ENCODE results near the gene F11. TPM values are rescaled to one million over a fixed set of nuclear protein-coding genes. Genes with fewer than 3 reads are reported as not detected.

The F11 gene
- total RNA-seq, 1 experiment from 2014 or later, result 1.6 TPM

DNA sequence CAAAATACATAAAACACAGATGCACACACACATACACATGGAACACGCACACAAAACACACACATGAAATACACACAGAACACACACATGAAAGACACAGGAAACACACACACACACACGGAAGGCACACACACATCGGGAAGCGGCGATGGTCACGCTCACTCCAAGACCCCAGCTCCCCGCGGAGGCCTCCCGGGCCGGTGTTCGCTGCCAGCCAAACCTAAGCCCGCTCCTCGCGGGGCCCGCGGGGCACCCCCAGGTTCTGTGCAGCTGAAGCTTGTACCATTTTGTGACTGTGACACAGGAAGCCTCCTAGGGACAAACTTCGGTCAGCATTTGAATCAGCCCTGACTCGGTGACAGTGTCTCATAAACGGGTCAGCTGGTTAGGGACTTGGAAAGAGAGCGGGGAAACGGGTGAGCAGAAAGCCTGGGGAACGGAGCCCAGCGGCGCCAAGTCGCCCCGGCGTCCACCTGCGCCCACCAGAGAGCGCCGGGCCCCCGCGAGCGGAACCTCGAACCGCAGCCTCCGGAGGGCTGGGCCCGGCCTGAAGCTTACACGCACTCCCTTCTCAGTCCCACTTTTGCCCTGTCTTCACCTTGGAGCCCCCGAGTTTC is 32.1 kb downstream of the F11 start (continued):
- TF ChIP-seq, protein P1, sequence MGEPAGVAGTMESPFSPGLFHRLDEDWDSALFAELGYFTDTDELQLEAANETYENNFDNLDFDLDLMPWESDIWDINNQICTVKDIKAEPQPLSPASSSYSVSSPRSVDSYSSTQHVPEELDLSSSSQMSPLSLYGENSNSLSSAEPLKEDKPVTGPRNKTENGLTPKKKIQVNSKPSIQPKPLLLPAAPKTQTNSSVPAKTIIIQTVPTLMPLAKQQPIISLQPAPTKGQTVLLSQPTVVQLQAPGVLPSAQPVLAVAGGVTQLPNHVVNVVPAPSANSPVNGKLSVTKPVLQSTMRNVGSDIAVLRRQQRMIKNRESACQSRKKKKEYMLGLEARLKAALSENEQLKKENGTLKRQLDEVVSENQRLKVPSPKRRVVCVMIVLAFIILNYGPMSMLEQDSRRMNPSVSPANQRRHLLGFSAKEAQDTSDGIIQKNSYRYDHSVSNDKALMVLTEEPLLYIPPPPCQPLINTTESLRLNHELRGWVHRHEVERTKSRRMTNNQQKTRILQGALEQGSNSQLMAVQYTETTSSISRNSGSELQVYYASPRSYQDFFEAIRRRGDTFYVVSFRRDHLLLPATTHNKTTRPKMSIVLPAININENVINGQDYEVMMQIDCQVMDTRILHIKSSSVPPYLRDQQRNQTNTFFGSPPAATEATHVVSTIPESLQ (CRISPR knock-in tag; IDR thresholded peaks at IDR 0.05), result no peak
- no peak for TF ChIP-seq SMAD3 (CRISPR knock-in tag; IDR thresholded peaks at IDR 0.05; ENCODE audit: borderline replicate concordance)
- no peak for TF ChIP-seq NFE2L1 (CRISPR knock-in tag; IDR thresholded peaks at IDR 0.05)
- TF ChIP-seq, protein P2, sequence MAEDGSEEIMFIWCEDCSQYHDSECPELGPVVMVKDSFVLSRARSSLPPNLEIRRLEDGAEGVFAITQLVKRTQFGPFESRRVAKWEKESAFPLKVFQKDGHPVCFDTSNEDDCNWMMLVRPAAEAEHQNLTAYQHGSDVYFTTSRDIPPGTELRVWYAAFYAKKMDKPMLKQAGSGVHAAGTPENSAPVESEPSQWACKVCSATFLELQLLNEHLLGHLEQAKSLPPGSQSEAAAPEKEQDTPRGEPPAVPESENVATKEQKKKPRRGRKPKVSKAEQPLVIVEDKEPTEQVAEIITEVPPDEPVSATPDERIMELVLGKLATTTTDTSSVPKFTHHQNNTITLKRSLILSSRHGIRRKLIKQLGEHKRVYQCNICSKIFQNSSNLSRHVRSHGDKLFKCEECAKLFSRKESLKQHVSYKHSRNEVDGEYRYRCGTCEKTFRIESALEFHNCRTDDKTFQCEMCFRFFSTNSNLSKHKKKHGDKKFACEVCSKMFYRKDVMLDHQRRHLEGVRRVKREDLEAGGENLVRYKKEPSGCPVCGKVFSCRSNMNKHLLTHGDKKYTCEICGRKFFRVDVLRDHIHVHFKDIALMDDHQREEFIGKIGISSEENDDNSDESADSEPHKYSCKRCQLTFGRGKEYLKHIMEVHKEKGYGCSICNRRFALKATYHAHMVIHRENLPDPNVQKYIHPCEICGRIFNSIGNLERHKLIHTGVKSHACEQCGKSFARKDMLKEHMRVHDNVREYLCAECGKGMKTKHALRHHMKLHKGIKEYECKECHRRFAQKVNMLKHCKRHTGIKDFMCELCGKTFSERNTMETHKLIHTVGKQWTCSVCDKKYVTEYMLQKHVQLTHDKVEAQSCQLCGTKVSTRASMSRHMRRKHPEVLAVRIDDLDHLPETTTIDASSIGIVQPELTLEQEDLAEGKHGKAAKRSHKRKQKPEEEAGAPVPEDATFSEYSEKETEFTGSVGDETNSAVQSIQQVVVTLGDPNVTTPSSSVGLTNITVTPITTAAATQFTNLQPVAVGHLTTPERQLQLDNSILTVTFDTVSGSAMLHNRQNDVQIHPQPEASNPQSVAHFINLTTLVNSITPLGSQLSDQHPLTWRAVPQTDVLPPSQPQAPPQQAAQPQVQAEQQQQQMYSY (CRISPR knock-in tag; IDR thresholded peaks at IDR 0.05), result peak; percentile 68; the same call in 1 of the 2 replicates
- TF ChIP-seq ZBTB43 (CRISPR knock-in tag; IDR thresholded peaks at IDR 0.05), result no peak
- TF ChIP-seq, protein P3, sequence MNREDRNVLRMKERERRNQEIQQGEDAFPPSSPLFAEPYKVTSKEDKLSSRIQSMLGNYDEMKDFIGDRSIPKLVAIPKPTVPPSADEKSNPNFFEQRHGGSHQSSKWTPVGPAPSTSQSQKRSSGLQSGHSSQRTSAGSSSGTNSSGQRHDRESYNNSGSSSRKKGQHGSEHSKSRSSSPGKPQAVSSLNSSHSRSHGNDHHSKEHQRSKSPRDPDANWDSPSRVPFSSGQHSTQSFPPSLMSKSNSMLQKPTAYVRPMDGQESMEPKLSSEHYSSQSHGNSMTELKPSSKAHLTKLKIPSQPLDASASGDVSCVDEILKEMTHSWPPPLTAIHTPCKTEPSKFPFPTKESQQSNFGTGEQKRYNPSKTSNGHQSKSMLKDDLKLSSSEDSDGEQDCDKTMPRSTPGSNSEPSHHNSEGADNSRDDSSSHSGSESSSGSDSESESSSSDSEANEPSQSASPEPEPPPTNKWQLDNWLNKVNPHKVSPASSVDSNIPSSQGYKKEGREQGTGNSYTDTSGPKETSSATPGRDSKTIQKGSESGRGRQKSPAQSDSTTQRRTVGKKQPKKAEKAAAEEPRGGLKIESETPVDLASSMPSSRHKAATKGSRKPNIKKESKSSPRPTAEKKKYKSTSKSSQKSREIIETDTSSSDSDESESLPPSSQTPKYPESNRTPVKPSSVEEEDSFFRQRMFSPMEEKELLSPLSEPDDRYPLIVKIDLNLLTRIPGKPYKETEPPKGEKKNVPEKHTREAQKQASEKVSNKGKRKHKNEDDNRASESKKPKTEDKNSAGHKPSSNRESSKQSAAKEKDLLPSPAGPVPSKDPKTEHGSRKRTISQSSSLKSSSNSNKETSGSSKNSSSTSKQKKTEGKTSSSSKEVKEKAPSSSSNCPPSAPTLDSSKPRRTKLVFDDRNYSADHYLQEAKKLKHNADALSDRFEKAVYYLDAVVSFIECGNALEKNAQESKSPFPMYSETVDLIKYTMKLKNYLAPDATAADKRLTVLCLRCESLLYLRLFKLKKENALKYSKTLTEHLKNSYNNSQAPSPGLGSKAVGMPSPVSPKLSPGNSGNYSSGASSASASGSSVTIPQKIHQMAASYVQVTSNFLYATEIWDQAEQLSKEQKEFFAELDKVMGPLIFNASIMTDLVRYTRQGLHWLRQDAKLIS (CRISPR knock-in tag; IDR thresholded peaks at IDR 0.05; ENCODE audit: borderline replicate concordance), result no peak
- TF ChIP-seq GABPB1 (CRISPR knock-in tag; IDR thresholded peaks at IDR 0.05), result no peak
- no peak for TF ChIP-seq ZNF671 (CRISPR knock-in tag; IDR thresholded peaks at IDR 0.05)
- TF ChIP-seq JUN (CRISPR knock-in tag; IDR thresholded peaks at IDR 0.05), result no peak
- TF ChIP-seq, protein P4, sequence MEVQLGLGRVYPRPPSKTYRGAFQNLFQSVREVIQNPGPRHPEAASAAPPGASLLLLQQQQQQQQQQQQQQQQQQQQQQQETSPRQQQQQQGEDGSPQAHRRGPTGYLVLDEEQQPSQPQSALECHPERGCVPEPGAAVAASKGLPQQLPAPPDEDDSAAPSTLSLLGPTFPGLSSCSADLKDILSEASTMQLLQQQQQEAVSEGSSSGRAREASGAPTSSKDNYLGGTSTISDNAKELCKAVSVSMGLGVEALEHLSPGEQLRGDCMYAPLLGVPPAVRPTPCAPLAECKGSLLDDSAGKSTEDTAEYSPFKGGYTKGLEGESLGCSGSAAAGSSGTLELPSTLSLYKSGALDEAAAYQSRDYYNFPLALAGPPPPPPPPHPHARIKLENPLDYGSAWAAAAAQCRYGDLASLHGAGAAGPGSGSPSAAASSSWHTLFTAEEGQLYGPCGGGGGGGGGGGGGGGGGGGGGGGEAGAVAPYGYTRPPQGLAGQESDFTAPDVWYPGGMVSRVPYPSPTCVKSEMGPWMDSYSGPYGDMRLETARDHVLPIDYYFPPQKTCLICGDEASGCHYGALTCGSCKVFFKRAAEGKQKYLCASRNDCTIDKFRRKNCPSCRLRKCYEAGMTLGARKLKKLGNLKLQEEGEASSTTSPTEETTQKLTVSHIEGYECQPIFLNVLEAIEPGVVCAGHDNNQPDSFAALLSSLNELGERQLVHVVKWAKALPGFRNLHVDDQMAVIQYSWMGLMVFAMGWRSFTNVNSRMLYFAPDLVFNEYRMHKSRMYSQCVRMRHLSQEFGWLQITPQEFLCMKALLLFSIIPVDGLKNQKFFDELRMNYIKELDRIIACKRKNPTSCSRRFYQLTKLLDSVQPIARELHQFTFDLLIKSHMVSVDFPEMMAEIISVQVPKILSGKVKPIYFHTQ (CRISPR knock-in tag; IDR thresholded peaks at IDR 0.05), result no peak
- no peak for TF ChIP-seq STAT6 (CRISPR knock-in tag; conservative IDR thresholded peaks at IDR 0.05; ENCODE audit: low read depth)
- TF ChIP-seq, protein P5, sequence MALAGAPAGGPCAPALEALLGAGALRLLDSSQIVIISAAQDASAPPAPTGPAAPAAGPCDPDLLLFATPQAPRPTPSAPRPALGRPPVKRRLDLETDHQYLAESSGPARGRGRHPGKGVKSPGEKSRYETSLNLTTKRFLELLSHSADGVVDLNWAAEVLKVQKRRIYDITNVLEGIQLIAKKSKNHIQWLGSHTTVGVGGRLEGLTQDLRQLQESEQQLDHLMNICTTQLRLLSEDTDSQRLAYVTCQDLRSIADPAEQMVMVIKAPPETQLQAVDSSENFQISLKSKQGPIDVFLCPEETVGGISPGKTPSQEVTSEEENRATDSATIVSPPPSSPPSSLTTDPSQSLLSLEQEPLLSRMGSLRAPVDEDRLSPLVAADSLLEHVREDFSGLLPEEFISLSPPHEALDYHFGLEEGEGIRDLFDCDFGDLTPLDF (CRISPR knock-in tag; IDR thresholded peaks at IDR 0.05), result no peak
- no peak for TF ChIP-seq SOX15 (CRISPR knock-in tag; IDR thresholded peaks at IDR 0.05)
- TF ChIP-seq IRF1 (CRISPR knock-in tag; IDR thresholded peaks at IDR 0.05), result no peak
- TF ChIP-seq RORB (CRISPR knock-in tag; IDR thresholded peaks at IDR 0.05), result no peak
- TF ChIP-seq JAZF1 (CRISPR knock-in tag; IDR thresholded peaks at IDR 0.05), result no peak
- TF ChIP-seq RELA (CRISPR knock-in tag; IDR thresholded peaks at IDR 0.05; ENCODE audit: borderline replicate concordance), result no peak

Data from WTC11 (cell line).